22Rv1 (cell line): ENCODE data around the gene SERPINB5.

ENCODE experiments used
- CTCF ChIP-seq: fragments of 450-650 bp; IDR thresholded peaks from 2 replicates; pipeline ENCODE4 v1.5.1; 2017; ENCODE audit warnings: mild to moderate bottlenecking
- ZFX ChIP-seq: fragments of 450-650 bp; IDR thresholded peaks from 2 replicates; pipeline ENCODE4 v1.6.1; 2017; ENCODE audit warnings: antibody characterized with exemption, borderline replicate concordance

- TF ChIP-seq CTCF (no peak), ZFX (no peak)
Observed at GRCh38 chr18:63468575-63468974, 8.2 kb upstream of the SERPINB5 start.
